HG02973 (cell line): Measurements from ENCODE around the gene UBE2D1.
"Not testable (repeated sequence)": the region's sequence is repeated elsewhere in the genome, so short reads cannot be mapped to it uniquely, and the experiment has no call there.

Source experiments
- ATAC-seq: cut with Tn5 transposase; IDR thresholded peaks from one replicate; pipeline ENCODE4 v1.9.1; 2021; ENCODE audit warnings: moderate library complexity; ENCODE audit not compliant: unreplicated experiment

Gene UBE2D1

DNA sequence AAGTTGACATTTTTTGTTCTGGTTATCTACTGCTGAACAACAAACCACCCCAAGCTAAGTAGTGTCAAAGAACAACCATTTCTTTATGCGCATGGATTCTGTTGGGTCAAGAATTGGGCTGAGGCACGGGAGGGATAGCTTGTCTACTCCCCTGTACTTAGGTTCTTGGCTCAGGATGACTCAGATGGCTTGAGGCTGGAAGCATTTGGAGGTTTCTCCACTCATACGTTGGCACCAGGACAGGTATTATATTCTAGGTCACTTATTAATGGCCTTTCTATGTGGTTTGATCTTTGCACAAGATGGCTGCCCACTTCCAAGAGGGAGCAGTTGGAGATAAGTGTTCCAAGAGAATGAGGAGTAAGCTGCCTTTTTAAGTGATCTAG, 38.6 kb downstream of the UBE2D1 start:
- ATAC-seq: no peak

DNA sequence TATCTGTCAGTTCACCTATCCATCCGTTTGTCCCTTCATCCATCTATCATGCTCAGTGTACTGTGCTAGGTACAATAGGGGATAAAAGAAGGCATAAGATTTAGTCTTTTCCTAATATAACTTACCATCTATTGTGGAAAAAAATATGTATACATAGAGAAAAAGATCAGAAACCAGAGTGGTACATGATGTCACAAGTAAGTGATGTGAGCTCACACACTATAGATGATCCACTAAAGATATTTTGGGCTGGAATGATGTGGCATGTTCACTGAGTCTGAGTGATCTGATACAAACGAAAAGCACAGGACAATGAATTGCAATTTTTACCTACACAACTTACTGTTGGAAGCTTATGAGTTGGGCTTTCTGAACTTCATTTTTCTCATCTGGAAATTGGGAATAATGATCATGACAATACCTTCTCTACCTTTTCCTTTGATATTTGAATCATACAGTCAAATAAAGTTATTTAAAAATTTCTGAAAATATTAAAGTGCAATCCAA, 47.7 kb downstream of the UBE2D1 start:
- ATAC-seq: no peak

DNA sequence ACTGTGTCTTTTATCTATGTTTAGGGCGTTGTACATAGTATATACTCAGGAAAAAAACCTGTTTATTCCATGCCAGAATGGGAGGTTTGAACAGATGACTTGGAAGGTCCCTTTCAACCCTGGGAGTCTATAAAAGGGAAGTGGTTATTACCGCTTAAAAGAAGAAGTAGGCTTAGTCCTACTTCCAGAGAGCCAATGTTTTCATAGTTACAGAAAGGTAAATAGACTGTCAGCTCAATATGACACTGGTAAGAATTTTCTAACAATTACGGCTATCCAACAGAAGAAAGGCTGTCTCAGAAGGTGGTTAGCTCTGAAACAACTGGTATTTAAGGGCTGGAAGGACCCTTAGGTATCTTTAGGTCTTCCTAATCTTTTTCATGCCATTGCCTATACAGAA, 49.3 kb downstream of the UBE2D1 start:
- peak; percentile 75 for ATAC-seq

DNA sequence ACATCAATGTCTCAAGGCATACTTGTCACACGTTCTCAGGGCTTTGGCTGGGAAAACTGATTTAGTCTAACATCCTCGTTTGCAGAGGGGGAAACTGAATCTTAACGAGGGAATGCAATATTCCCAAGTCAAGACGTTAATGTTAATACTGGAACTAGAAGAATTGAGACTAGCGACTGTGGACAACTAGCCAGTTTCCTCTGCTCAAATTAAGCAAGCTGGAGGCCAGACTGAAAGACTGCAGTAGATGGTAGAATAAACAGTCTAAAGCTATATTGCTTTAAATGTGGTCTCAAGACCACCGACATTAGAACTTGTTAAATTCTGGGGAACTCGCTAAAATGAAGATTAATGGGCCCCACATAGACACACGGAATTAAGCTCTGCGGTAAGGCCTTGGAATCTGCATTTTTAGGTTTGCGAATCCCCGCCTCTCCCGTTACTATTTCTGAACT, 49.8 kb downstream of the UBE2D1 start:
- ATAC-seq: no peak

DNA sequence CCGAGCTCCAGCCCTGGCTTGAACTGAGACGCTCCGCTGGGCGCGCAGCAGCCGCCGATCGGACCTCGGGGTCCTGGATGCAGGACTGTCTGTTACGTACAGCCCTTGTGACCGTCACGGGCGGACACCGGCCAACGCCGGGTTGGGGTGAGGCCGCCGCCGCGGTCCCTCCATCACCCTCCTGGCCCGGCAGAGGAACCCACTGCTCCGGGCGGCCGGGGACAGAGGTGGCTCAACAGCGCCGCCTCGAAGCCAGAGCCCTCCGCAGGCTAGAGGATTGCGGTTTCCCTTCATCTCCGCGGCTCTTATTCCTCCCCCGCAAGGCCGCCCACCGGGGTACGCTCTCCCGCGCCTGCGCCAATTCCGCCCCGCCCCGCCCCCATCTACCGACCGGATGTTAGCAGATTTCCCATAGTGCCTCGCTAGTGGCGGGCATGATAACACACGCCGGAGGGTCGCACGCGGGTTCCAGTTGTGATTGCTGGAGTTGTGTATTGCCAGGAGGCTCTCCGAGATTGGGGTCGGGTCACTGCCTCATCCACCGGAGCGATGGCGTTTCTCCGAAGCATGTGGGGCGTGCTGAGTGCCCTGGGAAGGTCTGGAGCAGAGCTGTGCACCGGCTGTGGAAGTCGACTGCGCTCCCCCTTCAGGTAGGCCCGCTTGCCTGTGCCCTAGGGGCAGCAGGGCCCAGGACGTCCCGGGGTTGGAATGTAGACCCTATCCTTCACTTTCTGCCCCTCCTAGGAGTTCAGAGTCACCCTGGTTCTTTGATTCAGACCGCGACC, 50.4 kb downstream of the UBE2D1 start, which contains the start of gene TFAM:
Gene TFAM, plus strand, starts transcription at position 412 of the 785 bp plus-strand sequence. Its CDS starts 138 bp downstream, at position 550.
- ATAC-seq: peak; percentile 71

DNA sequence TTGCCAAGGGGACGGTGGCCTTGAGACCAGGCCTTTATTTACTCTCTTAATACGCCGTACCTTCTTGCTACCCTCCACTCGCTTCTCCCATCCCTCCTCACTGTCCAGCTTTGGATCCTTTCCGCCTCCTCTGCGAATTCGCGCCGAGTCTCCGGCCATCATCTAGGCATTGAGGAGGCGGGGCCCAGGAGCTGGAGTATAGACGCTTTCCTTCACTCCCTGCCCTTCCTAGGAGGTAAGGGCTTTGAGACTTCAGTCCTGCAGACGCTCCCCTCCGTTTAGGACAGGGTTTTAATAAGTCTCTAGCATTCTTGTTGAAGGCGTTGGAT, 50.9 kb downstream of the UBE2D1 start:
- peak; percentile 7 for ATAC-seq

DNA sequence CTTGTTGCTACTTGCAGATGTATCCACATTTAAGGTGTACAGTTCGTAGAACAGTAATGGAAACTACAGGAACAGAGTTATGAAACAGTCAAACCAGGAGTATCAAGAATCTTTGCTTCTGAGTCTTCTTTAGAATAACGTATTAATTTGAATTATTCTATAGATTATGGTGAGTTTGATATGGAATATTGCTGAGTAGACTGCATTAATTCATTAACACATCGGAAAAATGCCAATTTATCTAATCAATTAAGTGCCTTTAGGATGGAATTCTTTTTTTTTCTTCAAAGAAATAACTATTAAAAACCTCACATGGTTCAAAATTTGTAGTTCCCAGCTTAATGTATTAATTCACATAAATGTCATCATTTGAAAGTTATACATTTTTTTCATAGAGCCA, 54.2 kb downstream of the UBE2D1 start:
- ATAC-seq: no peak

DNA sequence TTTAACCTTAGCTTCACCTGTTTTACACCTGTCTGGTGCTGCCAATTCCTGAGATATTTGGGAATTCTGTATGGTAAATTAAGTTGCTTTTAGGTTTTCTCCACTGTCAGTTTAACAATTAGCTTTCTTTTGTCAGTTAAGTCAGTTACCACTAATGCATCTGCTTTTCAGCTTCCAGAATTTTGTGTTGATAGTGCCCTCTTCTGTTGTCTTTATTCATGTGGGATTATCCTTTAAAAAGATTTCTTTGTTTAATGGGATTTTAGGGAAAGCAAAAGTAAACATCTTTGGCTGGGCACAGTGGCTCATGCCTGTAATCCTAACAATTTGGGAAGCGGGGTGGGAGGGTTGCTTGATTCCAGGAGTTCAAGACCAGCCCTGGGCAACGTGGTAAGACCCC, 58.5 kb downstream of the UBE2D1 start:
- no peak for ATAC-seq

DNA sequence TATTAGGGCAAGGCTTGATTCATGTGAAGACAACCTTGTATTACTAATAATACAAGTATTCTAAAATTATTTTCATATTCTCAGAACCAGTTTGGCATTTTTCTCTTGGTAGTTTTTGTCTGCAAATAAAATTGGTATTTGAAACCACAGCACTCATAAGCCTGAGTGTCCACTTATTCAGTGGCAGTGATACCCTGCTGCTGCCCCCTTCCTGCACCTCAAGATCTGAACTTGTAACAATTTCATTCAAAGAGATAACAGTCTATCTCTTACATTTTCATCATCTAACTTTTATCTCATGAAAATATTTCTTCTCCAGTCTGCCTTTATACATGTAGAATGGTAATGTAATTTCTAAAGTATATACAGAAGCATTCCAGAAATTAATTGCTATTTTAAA, 59.7 kb downstream of the UBE2D1 start:
- no peak for ATAC-seq

DNA sequence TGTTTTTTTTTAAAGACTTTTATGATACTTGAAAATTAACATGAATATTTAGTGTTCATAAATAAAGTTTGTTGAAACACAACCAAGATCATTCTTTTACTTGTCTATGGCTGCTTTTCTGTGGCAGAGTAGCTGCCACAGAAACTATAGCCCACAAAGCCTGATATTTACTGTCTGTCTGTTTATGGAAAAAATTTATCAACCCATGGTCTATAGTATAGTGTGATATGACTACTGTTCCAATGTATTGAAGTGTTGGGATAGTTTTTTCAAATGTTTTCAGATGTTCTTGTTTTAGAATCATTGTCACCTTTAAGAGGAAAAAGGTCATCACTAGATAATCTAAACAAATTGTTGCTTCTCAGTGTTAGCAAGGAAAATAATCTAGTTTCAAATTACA, 61.3 kb downstream of the UBE2D1 start:
- ATAC-seq: no peak

DNA sequence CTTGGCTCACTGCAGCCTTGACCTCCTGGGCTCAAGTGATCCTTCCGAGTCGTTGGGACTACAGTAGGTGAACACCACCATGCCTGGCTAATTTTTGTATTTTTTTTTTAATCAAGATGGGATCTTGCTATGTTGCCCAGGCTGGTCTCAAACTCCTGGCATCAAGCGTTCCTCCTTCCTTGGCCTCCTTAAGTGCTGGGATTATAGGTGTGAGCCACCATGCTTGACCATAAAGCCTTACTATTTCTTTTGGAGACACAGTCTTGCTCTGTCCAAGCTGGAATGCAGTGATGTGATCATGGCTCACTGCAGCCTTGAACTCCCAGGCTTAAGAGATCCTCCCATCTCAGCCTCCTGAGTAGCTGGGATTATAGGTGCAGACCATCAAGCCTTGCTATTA, 63.0 kb downstream of the UBE2D1 start:
- no peak for ATAC-seq

DNA sequence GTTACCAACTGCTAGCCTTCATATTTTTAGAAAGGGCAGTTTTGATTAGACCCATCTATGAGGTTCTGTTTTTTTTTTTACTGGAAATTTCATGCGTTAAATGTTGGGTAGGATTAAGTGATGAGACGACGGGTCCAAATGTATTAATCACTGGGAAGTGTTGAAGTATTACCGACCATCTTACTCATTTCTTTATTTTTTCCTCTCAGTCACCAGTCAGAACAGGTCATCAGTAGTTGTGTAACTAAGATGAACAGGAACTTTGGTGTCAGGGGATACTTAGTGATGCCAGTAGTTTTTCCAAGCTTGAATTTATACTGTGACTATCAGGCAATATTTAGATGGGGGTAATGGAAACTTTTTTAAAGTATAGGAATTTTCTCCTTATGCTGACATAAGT, 64.6 kb downstream of the UBE2D1 start:
- ATAC-seq: no peak

DNA sequence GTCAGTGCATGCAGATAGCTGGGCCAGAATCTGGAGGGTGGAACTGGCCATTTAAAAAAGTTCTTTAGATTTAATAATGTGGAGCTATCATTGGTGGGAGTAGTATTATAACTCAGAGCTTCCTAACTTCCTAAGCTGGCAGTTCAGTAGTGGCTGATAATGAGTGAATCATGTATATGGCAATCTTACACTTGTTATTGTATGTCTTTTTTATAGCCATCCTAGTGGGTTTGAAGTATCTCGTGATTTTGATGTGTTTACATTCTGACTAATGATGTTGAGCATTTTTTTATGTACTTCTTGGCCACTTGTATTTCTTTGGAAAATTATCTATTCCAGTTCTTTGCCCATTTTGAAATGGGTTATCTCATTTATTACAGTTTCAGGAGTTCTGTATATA, 65.8 kb downstream of the UBE2D1 start:
- ATAC-seq: no peak

DNA sequence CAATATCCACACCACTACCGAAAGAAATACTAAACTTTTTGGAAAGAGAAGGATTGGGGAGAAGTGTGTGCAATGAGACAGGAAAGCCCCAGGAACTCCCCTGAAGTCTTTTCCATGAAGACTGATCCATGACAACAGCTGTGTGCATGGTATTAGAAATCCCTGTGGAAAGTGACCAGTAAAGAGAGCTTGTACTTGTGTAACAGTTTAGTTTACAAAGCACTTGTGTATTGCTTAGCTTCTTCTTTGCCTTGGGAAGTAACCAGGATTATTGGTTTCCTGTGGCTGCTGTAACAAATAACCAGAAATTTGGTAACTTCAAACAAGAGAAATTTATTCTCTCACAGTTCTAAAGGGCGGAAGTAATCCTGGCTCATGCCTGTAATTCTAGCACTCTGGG, 69.2 kb downstream of the UBE2D1 start:
- no peak for ATAC-seq

DNA sequence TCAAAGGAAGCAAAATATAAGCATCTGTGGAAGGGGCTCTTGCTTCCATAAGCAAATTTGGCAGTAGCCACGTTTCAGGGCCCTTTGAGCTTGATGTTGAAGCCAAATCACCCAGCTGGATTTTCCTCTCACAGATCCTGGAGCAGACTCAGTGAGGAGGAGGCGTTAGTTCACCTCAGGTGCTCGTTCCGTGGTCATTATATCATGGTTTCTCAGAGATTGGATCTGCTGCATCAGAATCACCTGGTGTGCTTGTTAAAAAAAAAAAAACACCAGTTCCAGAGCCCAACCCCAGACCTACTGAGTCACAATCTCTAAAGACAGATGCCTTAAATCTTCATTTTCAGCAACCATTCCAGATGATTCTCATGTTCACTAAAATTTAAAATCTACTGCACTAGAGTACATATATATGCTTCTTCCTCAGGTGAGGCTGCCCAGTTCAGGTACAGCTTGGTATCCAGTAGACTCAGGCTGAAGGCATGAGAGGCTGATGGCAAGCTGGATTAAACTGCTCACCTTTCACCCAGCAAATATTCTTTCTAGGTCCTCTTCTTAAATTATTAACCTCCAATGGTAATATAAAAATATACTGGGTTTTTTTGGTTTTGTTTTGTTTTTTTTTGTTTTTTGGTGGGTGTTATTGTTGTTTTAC, 75.3 kb downstream of the UBE2D1 start:
- no peak for ATAC-seq

DNA sequence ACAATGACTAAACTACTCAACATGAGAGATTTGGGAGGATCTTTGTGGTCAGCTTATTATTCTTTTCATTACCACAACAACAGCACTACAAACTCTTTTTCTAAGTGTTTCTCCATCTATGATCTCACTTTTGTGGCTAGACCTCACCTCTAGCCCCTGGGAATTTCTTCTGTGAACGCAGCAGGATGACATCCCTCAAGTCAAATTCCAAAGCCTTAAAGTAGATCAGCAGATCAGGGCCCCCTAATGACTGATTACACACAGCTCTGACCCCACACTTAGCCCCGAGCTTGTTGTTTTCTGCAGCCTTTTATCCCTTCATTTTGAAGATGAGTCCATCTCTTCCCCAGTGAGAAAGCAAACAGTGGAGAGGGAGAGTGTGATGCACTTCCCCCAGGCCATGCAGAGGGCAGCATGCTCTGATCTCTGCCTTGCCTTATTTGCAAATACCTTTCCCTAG, 77.7 kb downstream of the UBE2D1 start:
- no peak for ATAC-seq

DNA sequence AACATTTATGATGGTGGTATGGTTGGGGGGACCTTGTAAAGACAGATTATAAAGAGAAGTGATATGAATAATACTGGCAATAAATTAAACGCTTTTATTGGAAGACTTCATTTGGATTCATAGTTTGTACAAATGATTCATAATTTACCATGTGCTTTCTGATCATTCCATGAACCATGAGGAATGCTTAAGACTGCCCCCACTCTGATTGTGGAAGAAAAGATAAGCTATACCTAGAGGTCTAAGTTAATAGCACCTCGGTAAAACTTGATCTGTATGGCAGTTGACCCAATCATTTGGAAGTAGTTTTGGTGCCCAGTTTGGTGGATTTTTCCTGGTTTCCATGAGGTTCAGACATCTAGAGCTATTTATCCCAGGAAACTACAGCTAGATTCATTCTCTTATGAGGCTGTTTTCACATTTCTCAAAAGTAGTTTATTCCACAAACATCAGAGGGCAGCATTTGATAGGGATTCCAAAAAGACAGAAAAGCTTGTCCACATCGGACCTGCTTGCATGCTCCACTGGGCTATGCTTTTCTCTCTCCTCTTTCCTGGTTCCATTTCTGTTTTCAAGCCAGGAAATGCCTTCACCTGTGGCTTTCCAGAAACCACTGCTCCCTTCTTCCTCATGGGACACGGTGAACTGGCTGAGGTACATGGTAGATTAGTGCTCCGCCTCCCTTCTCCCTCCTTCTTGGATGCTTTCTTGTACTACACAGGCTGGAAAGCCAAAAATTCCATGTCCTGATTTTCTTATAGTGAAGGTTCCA, 79.7 kb downstream of the UBE2D1 start:
- ATAC-seq: no peak

DNA sequence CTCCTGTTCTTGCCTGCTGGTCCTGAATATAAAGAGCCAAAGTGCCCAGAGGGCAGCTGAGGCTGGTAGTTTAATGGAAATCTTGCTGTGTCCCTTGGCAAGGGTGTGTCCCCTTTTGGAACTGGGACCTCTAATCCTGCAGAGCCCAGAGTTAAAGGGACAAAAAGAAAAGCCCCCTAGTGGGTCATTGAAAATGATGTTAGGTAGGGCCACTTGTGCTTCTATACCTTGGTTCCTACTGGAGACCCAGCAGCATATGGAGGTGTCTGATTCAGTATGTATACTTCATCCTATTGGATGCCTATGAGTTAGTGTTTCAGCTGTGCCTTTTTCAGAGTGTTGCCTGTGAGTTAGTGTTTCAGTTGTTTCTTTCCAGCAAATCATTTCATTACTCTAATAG, 81.0 kb downstream of the UBE2D1 start:
- no peak for ATAC-seq

DNA sequence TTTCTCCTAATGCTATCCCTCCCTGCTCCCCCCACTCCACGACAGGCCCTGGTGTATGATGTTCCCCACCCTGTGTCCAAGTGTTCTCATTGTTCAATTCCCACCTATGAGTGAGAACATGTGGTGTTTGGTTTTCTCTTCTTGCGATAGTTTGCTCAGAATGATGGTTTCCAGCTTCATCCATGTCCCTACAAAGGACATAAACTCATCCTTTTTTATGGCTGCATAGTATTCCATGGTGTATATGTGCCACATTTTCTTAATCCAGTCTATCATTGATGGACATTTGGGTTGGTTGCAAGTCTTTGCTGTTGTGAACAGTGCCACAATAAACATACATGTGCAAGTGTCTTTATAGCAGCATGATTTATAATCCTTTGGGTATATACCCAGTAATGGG, 83.1 kb downstream of the UBE2D1 start:
- ATAC-seq: not testable (repeated sequence)
